Left renal cortex interstitium (tissue), 4 donors: Measurements from ENCODE around the gene CFTR. TPM values are rescaled to one million over a fixed set of nuclear protein-coding genes. Genes with fewer than 3 reads are reported as not detected.
"Not testable (repeated sequence)": the region's sequence is repeated elsewhere in the genome, so short reads cannot be mapped to it uniquely, and the experiment has no call there.

Source experiments
- DNase-seq, 4 donors: peaks; one replicate each; pipeline ENCODE4 v3.0.0-alpha.2; 2013; ENCODE audit warnings: low read depth in 4 of 4, low spot score in 2 of 4, missing footprints in 1 of 4
- polyA plus RNA-seq, 4 donors: library from polyadenylated mRNA; unstranded; fragments of 120-200 nt; gene quantifications; one replicate each; pipeline ENCODE4 v1.2.1, GENCODE V29; 2013; ENCODE audit not compliant: insufficient read length in 4 of 4

CFTR gene
- polyA plus RNA-seq, 4 donors = 2.1 to 11.1 (median 4.5) TPM

- DNase-seq = no peak
These were observed 13.6 kb downstream of the CFTR start for GRCh38 chr7:117493460-117493859.

DNA sequence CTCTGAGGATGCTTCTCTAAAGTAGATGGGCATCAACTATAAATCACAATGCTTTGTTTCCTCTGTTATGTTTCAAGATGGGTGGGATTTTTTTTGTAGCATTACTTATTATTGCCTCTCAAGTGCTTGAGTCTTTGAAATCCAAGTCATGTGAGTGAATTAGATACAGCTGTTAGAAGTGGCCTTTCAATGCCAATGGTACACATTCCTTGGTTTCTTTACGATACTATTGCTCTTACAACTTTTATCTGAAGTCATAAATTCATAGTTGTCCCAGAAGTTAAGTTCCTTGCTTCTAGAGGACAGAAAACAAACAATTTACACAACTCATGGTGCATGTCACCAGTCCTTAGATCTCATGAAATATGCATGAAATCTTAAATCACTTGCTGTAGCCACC is 15.5 kb downstream of the CFTR start:
- no peak for DNase-seq

DNA sequence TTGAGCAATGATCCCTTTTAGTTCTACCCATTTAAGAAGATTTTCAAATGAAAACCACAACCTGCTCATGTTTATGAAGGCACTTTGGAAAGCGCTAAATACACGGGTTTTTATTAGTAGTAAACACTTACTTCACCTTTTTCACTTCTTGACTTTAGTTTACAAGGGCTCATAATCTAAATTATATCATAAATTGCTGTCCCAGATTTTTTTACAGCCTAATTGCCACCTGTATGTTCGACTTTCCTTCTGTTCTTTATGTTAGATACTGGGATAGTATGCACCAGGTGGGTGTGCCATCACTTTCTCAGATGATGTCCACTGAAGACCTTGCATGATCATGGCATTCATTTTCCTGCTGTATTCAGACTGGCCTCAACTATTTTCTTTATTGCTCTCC is 22.5 kb downstream of the CFTR start:
- DNase-seq = no peak

DNA sequence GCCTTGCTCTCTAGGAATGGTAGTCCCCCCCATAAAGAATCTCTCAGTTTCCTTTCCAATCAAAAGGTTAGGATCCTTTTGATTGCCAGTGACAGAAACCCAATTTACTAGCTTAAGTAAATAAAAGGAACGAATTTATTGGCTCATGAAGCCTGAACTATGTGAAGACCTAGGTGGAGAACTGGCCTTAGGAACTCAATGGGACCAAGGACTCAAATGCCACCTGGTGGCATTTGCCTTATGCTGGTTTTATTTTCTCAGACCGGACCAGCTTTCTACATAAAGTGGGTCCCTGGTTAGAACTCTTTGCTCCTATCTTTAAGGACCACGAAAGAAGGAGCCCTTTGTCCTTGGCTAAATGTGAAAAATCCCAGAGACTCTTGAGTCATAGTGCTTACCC is 25.4 kb downstream of the CFTR start:
- no peak for DNase-seq

DNA sequence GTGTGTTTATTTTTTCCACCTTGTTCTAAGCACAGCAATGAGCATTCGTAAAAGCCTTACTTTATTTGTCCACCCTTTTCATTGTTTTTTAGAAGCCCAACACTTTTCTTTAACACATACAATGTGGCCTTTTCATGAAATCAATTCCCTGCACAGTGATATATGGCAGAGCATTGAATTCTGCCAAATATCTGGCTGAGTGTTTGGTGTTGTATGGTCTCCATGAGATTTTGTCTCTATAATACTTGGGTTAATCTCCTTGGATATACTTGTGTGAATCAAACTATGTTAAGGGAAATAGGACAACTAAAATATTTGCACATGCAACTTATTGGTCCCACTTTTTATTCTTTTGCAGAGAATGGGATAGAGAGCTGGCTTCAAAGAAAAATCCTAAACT is 28.9 kb downstream of the CFTR start:
- no peak for DNase-seq

DNA sequence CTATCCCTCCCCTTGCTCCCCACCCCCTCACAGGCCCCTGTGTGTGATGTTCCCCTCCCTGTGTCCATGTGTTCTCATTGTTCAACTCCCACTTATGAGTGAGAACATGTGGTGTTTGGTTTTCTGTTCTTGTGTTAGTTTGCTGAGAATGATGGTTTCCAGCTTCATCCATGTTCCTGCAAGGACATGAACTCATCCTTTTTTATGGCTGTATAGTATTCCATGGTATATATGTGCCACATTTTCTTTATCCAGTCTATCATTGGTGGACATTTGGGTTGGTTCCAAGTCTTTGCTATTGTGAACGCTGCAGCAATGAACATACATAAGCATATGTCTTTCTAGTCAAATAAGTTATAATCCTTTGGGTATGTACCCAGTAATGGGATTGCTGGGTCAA is 37.4 kb downstream of the CFTR start:
- DNase-seq = not testable (repeated sequence)

DNA sequence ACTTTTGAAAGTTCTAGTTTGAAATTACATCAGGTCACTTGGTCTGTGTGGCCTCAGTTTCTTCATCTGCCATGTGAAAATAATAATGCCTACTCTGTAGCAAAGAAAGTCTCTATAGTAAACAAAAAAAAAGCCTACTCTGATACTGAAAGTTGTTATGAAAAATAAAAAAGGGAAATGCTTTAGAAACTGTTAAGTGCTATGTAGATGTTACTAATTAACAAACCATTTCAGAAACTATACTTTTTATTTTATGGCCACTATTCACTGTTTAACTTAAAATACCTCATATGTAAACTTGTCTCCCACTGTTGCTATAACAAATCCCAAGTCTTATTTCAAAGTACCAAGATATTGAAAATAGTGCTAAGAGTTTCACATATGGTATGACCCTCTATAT is 50.6 kb downstream of the CFTR start:
- DNase-seq = no peak

- DNase-seq = no peak
These were observed 51.9 kb downstream of the CFTR start for GRCh38 chr7:117531595-117532244.

DNA sequence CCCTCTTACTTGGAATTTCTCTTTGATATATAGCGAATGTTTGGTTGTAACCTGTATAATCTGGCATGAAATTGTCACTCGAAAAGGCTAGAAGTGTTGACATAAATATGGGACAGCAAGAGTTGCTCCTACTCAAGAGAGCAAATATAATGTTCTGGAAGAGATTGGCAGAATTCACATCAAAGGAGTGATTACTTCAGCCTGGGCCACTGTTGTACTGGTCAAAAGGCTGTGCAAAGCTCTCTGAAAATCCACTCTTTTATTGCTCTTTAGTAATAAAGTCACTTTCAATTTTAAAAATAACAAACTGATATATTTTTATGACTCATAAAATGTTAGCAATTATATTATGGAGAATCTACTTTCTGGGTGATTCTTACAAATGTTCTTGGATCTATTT is 58.2 kb downstream of the CFTR start:
- DNase-seq = no peak

GRCh38 chr7:117544061-117544460 is 64.2 kb downstream of the CFTR start:
- DNase-seq = no peak

DNA sequence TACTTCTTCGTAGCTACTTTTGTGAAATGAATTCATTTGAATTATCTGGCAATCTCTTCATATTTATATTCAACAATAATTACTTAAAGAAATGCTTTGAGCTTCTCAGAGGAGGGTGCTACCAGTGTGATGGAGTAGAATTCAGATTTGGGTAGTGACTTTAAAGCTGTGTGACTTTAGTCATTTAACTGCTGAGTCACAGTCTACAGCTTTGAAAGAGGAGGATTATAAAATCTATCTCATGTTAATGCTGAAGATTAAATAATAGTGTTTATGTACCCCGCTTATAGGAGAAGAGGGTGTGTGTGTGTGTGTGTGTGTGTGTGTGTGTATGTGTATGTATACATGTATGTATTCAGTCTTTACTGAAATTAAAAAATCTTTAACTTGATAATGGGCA is 68.2 kb downstream of the CFTR start:
- no peak for DNase-seq

DNA sequence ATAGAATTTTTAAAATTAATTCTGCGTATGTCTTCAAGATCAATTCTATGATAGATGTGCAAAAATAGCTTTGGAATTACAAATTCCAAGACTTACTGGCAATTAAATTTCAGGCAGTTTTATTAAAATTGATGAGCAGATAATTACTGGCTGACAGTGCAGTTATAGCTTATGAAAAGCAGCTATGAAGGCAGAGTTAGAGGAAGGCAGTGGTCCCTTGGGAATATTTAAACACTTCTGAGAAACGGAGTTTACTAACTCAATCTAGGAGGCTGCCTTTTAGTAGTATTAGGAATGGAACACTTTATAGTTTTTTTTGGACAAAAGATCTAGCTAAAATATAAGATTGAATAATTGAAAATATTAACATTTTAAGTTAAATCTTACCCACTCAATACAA is 70.8 kb downstream of the CFTR start:
- DNase-seq = no peak

DNA sequence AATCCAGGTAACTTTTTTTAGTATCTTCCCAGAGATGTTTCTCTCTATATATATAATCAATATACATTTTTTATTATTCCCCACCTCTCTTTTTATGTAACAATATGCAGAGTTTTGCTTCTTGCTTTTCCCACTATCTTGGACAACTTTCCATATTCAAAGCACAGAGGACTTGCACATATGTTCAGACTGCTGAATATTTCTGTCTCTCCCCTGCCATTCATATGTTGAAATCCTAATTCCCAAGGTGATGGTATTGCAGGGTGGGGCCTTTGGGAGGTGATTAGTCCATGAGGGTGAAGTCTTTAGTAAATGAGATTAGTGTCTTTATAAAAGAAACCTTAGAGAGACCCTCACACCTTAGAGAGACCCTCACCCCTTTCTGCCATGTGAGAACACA is 72.8 kb downstream of the CFTR start:
- no peak for DNase-seq

GRCh38 chr7:117555260-117555659 is 75.4 kb downstream of the CFTR start:
- no peak for DNase-seq

DNA sequence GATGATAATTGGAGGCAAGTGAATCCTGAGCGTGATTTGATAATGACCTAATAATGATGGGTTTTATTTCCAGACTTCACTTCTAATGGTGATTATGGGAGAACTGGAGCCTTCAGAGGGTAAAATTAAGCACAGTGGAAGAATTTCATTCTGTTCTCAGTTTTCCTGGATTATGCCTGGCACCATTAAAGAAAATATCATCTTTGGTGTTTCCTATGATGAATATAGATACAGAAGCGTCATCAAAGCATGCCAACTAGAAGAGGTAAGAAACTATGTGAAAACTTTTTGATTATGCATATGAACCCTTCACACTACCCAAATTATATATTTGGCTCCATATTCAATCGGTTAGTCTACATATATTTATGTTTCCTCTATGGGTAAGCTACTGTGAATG is 79.6 kb downstream of the CFTR start:
- no peak for DNase-seq

DNA sequence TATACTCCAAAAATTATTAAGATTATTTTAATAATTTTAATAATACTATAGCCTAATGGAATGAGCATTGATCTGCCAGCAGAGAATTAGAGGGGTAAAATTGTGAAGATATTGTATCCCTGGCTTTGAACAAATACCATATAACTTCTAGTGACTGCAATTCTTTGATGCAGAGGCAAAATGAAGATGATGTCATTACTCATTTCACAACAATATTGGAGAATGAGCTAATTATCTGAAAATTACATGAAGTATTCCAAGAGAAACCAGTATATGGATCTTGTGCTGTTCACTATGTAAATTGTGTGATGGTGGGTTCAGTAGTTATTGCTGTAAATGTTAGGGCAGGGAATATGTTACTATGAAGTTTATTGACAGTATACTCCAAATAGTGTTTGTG is 80.2 kb downstream of the CFTR start:
- no peak for DNase-seq

GRCh38 chr7:117562759-117563158 is 82.9 kb downstream of the CFTR start:
- no peak for DNase-seq

DNA sequence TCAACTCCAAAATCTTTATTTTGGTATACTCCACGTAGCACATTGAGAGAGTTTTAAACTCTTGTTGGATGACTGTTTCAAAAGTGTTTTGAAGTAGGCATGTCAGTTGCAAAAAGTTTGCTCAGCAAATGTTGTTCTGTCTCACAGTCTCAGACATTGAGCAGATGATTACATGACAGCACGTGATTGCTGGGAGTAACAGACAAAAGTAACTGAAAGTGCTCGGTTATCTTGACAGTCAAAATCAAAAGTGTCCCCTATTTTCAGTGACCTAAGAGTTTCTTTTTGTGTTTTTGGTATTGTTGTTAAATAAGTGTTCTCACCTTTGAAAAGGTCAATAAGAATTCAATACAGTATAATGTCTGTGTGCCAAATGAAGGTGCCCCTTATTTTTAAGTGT is 84.3 kb downstream of the CFTR start:
- DNase-seq = no peak

GRCh38 chr7:117564627-117565026 is 84.8 kb downstream of the CFTR start:
- no peak for DNase-seq

DNA sequence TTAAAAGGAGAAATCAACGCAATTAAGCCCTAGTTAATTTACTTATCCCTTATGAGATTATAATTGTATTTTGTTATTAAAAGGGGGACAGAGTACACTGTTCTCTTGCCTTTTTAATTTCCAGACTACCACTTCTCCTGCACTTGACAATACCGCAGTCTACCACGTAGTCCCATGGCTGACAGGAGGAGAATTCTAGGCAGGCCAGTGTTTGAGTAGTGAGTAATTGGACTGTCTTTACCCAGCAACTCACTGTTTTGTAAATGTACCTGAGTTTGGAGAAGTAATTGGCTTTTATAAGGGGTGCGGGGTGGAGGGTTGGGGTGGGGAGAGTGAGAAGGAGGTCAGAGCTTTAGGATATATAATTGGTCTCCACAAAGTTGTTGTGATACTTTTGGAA is 85.4 kb downstream of the CFTR start:
- no peak for DNase-seq

DNA sequence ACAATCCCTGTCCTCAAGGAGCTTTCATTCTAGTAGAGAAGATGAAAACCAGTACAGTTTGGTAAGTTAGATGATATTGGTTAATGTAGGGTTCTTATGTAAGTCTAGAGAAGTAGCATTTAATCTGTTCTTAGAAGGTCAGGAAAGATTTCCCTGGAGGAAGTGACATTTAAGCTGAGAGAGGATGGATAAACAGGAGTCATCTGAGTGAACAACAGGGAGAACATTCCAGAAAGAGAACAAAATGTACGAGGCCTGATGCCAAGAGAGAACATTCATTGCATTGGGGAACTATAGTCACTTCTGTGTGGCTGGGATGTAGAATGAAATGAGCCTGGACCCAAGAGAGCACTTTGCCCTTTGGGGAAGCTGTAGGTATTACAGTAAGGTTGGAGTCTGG is 88.0 kb downstream of the CFTR start:
- no peak for DNase-seq

DNA sequence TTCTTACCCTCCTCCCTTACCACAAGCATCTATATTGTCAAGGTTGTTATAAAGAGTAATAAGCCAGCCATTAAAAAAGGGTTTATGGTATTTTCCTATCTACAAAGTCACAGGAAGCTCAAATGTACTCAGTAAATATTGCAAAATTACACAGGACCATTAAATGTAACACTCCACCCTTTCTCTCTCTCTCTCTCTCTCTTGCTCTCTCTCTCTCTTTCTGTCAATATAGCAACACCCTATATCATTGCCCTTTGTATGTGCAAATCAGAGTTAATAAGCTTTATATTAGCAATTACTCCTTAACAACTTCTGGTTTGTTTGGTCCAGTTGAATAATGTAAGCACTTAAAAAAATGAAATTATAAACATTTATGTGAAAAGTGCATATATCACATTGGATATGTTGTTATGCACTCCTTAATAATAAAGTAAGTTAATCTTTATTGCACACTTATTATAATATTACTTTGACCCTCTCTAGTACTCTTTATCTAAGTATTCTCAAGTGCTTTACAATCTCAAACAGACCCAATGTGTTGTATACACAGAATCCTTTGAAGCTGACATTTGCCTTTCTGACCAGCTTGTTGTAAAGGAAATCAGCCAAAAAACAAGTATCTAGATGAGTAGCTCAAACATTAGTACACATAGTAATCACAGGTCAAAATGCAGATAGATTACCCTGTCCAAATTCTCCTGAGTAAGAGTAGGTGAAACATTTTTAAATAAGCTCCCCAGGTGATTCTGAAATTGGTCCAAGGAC is 93.2 kb downstream of the CFTR start:
- DNase-seq = no peak

GRCh38 chr7:117581424-117581823 is 101.6 kb downstream of the CFTR start:
- no peak for DNase-seq
